ENCODE measurements around the gene CD14.
"Not testable (repeated sequence)": the region's sequence is repeated elsewhere in the genome, so short reads cannot be mapped to it uniquely, and the experiment has no call there.

CD14 gene

DNA sequence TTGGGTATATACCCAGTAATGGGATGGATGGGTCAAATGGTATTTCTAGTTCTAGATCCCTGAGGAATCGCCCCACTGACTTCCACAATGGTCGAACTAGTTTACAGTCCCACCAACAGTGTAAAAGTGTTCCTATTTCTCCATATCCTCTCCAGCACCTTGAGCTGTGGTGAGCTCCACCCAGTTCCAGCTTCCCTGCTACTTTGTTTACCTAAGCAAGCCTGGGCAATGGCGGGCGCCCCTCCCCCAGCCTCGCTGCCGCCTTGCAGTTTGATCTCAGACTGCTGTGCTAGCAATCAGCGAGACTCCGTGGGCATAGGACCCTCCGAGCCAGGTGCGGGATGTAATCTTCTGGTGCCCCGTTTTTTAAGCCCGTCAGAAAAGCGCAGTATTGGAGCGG is 39.9 kb downstream of the CD14 start:
- not testable (repeated sequence) for DNase-seq

DNA sequence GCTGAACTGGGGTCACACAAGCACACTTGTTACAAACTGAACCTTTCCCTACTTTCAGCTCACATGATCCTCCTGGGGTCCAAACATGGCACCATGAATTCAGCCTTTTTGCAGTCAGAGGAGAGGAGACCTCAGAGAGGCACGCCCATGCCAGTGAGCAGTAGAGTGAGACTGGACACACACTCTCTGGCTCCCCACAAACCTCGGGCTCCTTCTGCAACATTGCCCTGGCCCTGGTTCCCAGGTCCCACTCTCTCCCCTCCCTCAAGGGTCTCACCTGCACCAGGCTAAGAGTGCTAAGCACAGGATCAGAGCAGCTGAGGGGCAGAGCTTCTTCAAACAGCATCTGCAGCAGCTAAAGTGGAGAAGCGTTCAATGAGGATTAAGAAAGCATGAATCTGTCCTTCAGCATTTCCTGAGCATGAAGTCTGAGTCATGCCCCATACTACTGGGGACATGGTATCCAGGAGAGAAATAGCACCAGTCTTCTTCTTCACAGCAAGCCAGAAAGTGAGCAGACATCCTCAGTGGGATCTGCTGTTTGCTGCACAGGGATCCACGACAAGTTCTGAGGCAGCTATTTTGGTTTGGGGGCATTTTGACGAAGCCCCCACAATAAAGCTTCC is 41.1 kb downstream of the CD14 start:
- no peak for DNase-seq

DNA sequence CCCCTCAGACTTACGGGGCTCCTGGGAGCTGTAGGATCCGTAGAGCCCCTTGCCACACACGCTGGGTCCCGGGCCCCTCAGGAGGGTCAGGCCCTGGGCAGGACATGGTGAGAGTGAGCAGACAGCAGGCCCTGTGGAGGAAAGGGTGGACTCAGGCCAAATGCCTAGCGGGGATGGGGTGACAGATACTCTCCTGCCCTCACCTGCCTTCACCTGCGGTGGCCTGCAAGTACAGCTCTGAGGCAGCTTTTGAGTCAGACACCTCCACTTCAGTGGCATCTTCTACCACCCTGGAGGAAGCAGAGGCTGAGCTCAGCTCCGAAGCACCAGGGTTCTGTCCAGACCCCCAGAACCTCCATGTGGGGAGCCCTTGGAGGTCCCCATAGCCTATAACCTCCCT is 42.1 kb downstream of the CD14 start:
- no peak for DNase-seq

DNA sequence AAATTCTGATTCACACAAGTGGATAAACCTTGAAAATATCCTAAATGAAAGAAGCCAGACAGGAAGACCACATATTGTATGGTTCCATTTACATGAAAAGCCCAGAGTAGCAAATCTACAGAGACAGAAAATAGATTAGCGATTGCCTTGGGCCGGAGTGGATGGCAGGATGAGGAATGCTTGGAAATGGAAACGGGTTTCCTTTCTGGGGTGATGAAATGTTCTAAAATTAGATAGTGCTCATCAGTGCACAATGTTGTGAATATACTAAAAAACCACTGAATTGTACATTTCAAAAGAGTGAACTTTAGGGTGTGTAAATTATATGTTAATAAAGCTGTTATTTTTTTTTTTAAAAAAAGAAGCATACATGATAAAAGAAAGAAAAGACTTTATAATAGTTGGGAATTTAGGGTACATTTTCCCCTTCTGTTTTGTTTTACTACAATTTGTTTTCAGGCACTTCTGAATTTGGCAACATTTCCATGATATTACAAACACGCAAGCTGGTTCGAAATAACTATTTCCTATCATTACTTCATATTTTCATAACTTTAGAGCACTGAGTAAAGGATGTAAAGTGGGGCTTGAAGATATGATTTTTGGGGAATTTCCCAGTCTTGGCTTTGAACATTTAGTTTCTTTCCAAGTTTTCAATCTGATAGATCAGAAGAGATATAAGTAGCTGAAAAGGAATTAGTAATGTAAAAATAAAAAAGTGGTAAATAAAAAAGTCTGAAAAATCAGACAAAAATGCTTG is 44.5 kb downstream of the CD14 start:
- no peak for DNase-seq

DNA sequence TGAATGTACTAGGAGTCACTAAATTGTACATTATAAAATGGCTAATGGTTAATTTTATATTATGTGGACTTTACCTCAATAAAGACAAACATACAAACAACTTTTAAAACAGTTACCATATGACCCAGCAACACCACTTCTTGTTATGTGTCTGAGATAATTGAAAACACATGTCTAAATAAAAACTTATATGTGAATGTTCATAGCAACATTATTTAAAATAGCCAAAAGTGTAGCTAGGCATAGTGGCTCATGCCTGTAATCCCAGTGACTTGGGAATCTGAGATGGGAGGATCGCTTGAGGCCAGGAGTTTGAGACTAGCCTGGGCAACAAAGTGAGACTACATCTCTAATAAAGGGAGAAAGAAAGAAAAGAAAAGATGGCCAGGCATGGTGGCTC is 45.5 kb downstream of the CD14 start:
- no peak for DNase-seq

Data from NCI-H526 treated with DMSO at 0.1 percent for 48 hours (cell line).